Left ventricle myocardium inferior (tissue), 1 donor: ENCODE results near the gene PTCHD1. TPM values are rescaled to one million over a fixed set of nuclear protein-coding genes. Genes with fewer than 3 reads are reported as not detected.

Source experiments
- DNase-seq: peaks from one replicate; pipeline ENCODE4 v3.0.0-alpha.2; 2020
- H3K27ac ChIP-seq: fragments of 200-600 bp; replicated peaks from 2 replicates; pipeline ENCODE4 v1.8.0; 2021
- H3K27me3 ChIP-seq: fragments of 200-600 bp; 2 replicates; pipeline ENCODE4 v1.8.0; 2021; ENCODE audit warnings: low read depth
- H3K36me3 ChIP-seq: fragments of 200-600 bp; 2 replicates; pipeline ENCODE4 v1.8.0; 2021
- H3K4me1 ChIP-seq: fragments of 200-600 bp; 2 replicates; pipeline ENCODE4 v1.8.0; 2021
- H3K4me3 ChIP-seq: fragments of 200-600 bp; 2 replicates; pipeline ENCODE4 v1.8.0; 2021; ENCODE audit warnings: mild to moderate bottlenecking, moderate library complexity
- H3K9me3 ChIP-seq: fragments of 200-600 bp; replicated peaks from 2 replicates; pipeline ENCODE4 v1.8.0; 2021
- CTCF ChIP-seq: fragments of 200-600 bp; IDR thresholded peaks from 2 replicates; pipeline ENCODE4 v1.8.0; 2021; ENCODE audit warnings: antibody characterized with exemption, mild to moderate bottlenecking, borderline replicate concordance
- intact Hi-C: fragments of 100-400 bp; cut with micrococcal nuclease; formaldehyde crosslinking; loops from one replicate; pipeline ENCODE4 v1.11.0; 2022
- total RNA-seq: library from RNA; stranded (reverse); fragmentation: NEBNext Ultra II Directional; extraction: Animal tissue kit (Norgen Biotek cat#: 25700); gene quantifications from one replicate; pipeline ENCODE4 v1.2.1, GENCODE V29; 2021
- donor health status: DM: no; HTN: yes; CAD: no; lungs with severe emphysema.

Gene PTCHD1
- total RNA-seq, 1 donor from 2014 or later = 0.22 TPM

GRCh38 chrX:23364416-23364815, 29.8 kb downstream of the PTCHD1 start:
- no peak for TF ChIP-seq CTCF
- intact Hi-C loops = no loop called here
- no peaks in the 10 kb centered on the region for H3K36me3 ChIP-seq
- no peak for DNase-seq
- H3K27me3 ChIP-seq = no peaks in the 10 kb centered on the region
- H3K4me3 ChIP-seq = no peak overlapping the region
- H3K27ac ChIP-seq = no peak overlapping the region
- no peaks in the 10 kb centered on the region for H3K9me3 ChIP-seq
- H3K4me1 ChIP-seq = no peaks in the 10 kb centered on the region

GRCh38 chrX:23365541-23365940, 30.9 kb downstream of the PTCHD1 start:
- Histone ChIP-seq H3K4me1 (no peaks in the 10 kb centered on the region), H3K36me3 (no peaks in the 10 kb centered on the region), H3K27ac (no peak overlapping the region), H3K4me3 (no peak overlapping the region), H3K27me3 (no peaks in the 10 kb centered on the region), H3K9me3 (no peaks in the 10 kb centered on the region)
- DNase-seq = no peak
- TF ChIP-seq CTCF = no peak
- intact Hi-C loops = no loop called here

GRCh38 chrX:23366914-23367313, 32.3 kb downstream of the PTCHD1 start:
- H3K36me3 ChIP-seq = no peaks in the 10 kb centered on the region
- H3K27ac ChIP-seq = no peak overlapping the region
- no peak overlapping the region for H3K4me3 ChIP-seq
- TF ChIP-seq CTCF = no peak
- no peak for DNase-seq
- no peaks in the 10 kb centered on the region for H3K4me1 ChIP-seq
- H3K9me3 ChIP-seq = no peaks in the 10 kb centered on the region
- H3K27me3 ChIP-seq = no peaks in the 10 kb centered on the region
- intact Hi-C loops = no loop called here

DNA sequence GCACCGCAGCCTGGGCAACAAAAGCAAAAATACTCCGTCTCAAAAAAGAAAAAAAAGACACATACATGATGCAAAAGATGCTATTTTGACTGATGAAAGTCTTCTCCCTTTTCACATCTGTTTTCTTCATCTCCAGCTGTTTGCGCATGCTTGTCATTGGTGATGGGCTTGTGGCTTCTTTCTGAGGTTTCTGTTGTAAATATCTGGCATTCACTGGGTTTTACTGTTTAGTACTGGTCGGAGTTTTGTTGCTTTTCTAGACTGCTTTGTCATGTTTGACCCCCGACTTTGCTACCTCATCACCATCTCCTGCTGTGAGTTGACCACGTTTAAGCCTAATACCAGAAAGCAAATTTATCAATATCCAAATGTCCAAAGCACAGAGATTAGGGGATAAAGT, 34.4 kb downstream of the PTCHD1 start:
- DNase-seq = no peak
- Histone ChIP-seq H3K4me3 (no peak overlapping the region), H3K27me3 (no peaks in the 10 kb centered on the region), H3K36me3 (no peaks in the 10 kb centered on the region), H3K27ac (no peak overlapping the region), H3K9me3 (no peaks in the 10 kb centered on the region), H3K4me1 (peaks cover 11% of the 10 kb centered on the region)
- no peak for TF ChIP-seq CTCF
- intact Hi-C loops = no loop called here

GRCh38 chrX:23372220-23372902, 37.7 kb downstream of the PTCHD1 start:
- intact Hi-C loops = no loop called here
- Histone ChIP-seq H3K36me3 (no peaks in the 10 kb centered on the region), H3K27ac (peak overlapping the region; percentile 54), H3K4me3 (no peak overlapping the region), H3K4me1 (peaks cover 11% of the 10 kb centered on the region), H3K27me3 (no peaks in the 10 kb centered on the region), H3K9me3 (no peaks in the 10 kb centered on the region)
- no peak for DNase-seq
- no peak for TF ChIP-seq CTCF
